ENCODE results near the gene ROR1.

Gene ROR1

GRCh38 chr1:63982201-63982600 is 208.4 kb downstream of the ROR1 start:
- no peak for DNase-seq

- DNase-seq = no peak
Measured at GRCh38 chr1:63983391-63984256, 209.8 kb downstream of the ROR1 start.

- peak; percentile 62 for DNase-seq
Measured at GRCh38 chr1:63984257-63984929, 210.6 kb downstream of the ROR1 start.

GRCh38 chr1:63984930-63985290 is 211.1 kb downstream of the ROR1 start:
- no peak for DNase-seq

- no peak for DNase-seq
Measured at GRCh38 chr1:63987014-63987627, 213.3 kb downstream of the ROR1 start.

- no peak for DNase-seq
Measured at GRCh38 chr1:63987628-63988024, 213.8 kb downstream of the ROR1 start.

- no peak for DNase-seq
Measured at GRCh38 chr1:63988941-63989340, 215.1 kb downstream of the ROR1 start.

- no peak for DNase-seq
Measured at GRCh38 chr1:63991685-63992084, 217.9 kb downstream of the ROR1 start.

- no peak for DNase-seq
Measured at GRCh38 chr1:64000021-64000420, 226.2 kb downstream of the ROR1 start.

- no peak for DNase-seq
Measured at GRCh38 chr1:64001038-64001437, 227.2 kb downstream of the ROR1 start.

- no peak for DNase-seq
Measured at GRCh38 chr1:64004451-64005025, 230.7 kb downstream of the ROR1 start.

- DNase-seq = no peak
Measured at GRCh38 chr1:64005801-64006200, 232.0 kb downstream of the ROR1 start.

GRCh38 chr1:64006276-64007051 is 232.6 kb downstream of the ROR1 start:
- DNase-seq = no peak

GRCh38 chr1:64010316-64010715 is 236.5 kb downstream of the ROR1 start:
- no peak for DNase-seq

- no peak for DNase-seq
Measured at GRCh38 chr1:64013395-64013794, 239.6 kb downstream of the ROR1 start.

- no peak for DNase-seq
Measured at GRCh38 chr1:64019818-64020217, 246.0 kb downstream of the ROR1 start.

GRCh38 chr1:64021066-64021465 is 247.2 kb downstream of the ROR1 start:
- DNase-seq = no peak

GRCh38 chr1:64025051-64025450 is 251.2 kb downstream of the ROR1 start:
- DNase-seq = no peak

- no peak for DNase-seq
Measured at GRCh38 chr1:64029037-64029436, 255.2 kb downstream of the ROR1 start.

GRCh38 chr1:64030411-64030810 is 256.6 kb downstream of the ROR1 start:
- no peak for DNase-seq

- DNase-seq = no peak
Measured at GRCh38 chr1:64031236-64031635, 257.4 kb downstream of the ROR1 start.

- no peak for DNase-seq
Measured at GRCh38 chr1:64033667-64034220, 259.9 kb downstream of the ROR1 start.

Data from femur (tissue), 1 donor.